Measurements from ENCODE around the gene FKBP4. TPM values are rescaled to one million over a fixed set of nuclear protein-coding genes. Genes with fewer than 3 reads are reported as not detected.

The FKBP4 gene, protein sequence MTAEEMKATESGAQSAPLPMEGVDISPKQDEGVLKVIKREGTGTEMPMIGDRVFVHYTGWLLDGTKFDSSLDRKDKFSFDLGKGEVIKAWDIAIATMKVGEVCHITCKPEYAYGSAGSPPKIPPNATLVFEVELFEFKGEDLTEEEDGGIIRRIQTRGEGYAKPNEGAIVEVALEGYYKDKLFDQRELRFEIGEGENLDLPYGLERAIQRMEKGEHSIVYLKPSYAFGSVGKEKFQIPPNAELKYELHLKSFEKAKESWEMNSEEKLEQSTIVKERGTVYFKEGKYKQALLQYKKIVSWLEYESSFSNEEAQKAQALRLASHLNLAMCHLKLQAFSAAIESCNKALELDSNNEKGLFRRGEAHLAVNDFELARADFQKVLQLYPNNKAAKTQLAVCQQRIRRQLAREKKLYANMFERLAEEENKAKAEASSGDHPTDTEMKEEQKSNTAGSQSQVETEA
- 10 to 100 TPM; 24.9 to 30.3 (median 27.6) TPM for polyA plus RNA-seq

DNA sequence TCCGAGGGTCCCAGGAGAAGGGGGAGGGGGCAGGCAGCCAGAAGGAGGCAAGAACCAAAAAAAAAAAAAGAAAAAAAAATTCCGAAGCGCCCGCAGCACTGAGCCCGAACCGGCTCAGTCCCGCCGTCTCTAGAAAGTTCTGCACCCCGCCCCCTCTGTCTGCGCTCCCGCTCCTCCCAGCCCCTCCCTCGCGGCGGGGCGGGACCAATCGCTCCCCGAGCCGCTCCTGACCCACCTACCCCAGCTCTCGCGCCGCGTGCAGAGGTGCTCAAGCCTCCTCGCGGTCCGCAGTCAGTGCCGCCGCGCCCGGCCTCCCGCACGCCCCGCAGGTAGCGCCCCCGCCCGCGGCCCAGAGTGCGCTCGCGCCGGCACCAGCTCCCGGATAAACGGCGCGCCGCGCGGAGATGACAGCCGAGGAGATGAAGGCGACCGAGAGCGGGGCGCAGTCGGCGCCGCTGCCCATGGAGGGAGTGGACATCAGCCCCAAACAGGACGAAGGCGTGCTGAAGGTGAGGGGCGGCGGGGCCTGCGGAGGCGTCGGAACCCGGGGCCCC is at the start of gene FKBP4:
FKBP4 (plus strand) TSS at position 235 of the 554 bp plus-strand sequence; CDS start at position 405, 170 bp downstream.
- Mint-ChIP-seq H3K4me3 (peak within 1 kb of the TSS; percentile 89 to 91 (median 89)), H3K4me1 (peaks cover 17 to 18% of the 10 kb centered on the region in 2 donors), H3K27me3 (ENCODE audit: low read depth in 3 of 3) (peaks cover 2 to 16% (median 5%) of the 10 kb centered on the region in 3 donors), H3K36me3 (peaks cover 6 to 16% (median 13%) of the 10 kb centered on the region in 3 donors), H3K27ac (peak within 1 kb of the TSS in 2 of 6 donors; percentile 69 to 76), H3K9me3 (no peaks in the 10 kb centered on the region)
- peak; percentile 78 to 82 (median 80) for DNase-seq

DNA sequence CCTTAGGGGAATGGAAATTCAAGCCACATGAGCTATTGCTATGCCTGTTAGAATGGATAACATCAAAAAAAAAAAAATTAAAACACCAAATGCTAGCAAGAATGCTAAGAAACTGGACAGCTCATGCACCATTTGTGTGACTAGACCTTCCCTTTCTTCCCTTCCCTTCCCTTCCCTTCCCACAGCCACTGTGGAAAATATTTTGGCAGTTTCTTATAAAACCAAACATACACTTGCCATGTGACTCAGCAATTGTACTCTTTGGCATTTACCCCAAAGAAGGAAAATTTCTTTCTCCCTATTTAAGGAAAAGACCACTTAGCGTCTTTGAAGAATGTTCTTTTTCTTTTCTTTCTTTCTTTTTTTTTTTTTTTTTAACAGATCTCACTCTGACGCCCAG is 49.1 kb upstream of the FKBP4 start:
- H3K4me3 Mint-ChIP-seq, result no peak overlapping the region
- DNase-seq, result no peak
- H3K4me1 Mint-ChIP-seq, result no peaks in the 10 kb centered on the region

DNA sequence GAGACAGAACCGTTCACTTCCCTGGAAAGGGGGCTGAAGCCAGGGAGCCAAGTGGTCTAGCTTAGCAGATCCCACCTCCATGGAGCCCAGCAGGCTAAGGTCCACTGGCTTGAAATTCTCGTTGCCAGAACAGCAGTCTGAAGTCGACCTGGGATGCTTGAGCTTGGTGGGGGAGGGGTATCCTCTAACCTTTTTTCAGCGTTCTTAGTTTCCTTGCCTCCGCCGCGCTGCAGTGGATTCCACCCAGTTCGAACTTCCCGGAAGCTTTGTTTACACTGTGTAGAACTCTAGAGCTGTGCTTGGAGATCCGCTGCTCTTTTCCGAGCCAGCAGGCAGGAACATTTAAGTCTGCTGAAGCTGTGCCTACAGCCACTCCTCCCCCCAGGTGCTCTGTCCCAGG is 45.2 kb upstream of the FKBP4 start:
- no peaks in the 10 kb centered on the region for H3K36me3 Mint-ChIP-seq
- peaks cover 7 to 27% (median 18%) of the 10 kb centered on the region in 3 donors for H3K27me3 Mint-ChIP-seq (ENCODE audit: low read depth in 3 of 3)
- H3K4me3 Mint-ChIP-seq, result no peak overlapping the region
- H3K9me3 Mint-ChIP-seq, result peaks cover 0 to 2% (median 0%) of the 10 kb centered on the region in 6 donors
- DNase-seq, result no peak
- H3K4me1 Mint-ChIP-seq, result peaks cover 0 to 6% of the 10 kb centered on the region in 2 donors
- no peak overlapping the region for H3K27ac Mint-ChIP-seq

More for the DNA sequence above, 49.1 kb upstream of the FKBP4 start:
- peaks cover 3 to 14% (median 8%) of the 10 kb centered on the region in 3 donors for H3K27me3 Mint-ChIP-seq (ENCODE audit: low read depth in 3 of 3)
- H3K9me3 Mint-ChIP-seq, result no peaks in the 10 kb centered on the region
- H3K27ac Mint-ChIP-seq, result no peak overlapping the region
- H3K36me3 Mint-ChIP-seq, result no peaks in the 10 kb centered on the region

DNA sequence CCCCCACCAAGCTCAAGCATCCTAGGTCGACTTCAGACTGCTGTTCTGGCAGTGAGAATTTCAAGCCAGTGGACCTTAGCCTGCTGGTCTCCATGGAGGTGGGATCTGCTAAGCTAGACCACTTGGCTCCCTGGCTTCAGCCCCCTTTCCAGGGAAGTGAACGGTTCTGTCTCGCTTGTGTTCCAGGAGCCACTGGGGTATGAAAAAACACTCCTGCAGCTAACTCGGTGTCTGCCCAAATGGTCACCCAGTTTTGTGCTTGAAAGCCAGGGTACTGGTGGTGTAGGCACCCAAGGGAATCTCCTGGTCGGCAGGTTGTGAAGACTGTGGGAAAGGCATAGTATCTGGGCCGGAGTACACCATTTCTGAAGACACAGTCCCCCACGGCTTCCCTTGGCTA is 44.6 kb upstream of the FKBP4 start:
- peaks cover 7 to 27% (median 17%) of the 10 kb centered on the region in 3 donors for H3K27me3 Mint-ChIP-seq (ENCODE audit: low read depth in 3 of 3)
- H3K27ac Mint-ChIP-seq, result no peak overlapping the region
- peaks cover 0 to 6% of the 10 kb centered on the region in 2 donors for H3K4me1 Mint-ChIP-seq
- no peak overlapping the region for H3K4me3 Mint-ChIP-seq
- H3K9me3 Mint-ChIP-seq, result peaks cover 0 to 2% (median 0%) of the 10 kb centered on the region in 6 donors
- no peak for DNase-seq
- H3K36me3 Mint-ChIP-seq, result no peaks in the 10 kb centered on the region

DNA sequence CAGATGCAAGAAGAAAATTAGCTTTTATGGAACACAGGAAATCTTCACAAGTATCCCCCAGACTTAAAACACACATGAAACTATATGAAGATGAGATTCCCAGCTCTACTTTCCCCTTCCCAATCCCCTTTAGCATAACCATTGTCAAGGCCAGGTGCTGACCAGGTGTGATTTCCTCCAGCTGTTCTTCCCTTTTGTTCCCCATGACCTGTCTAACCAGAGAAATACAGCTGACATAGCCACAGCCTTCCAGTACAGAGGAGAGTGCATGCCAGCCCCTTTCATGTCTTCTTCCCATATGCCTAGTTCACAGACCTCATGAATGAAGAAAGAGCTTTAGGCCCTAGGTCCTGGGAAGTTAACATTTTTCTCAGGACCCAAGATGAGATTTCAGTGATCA is 43.5 kb upstream of the FKBP4 start:
- DNase-seq, result no peak
- Mint-ChIP-seq H3K9me3 (peaks cover 0 to 2% (median 0%) of the 10 kb centered on the region in 6 donors), H3K27ac (no peak overlapping the region), H3K4me1 (peaks cover 0 to 6% of the 10 kb centered on the region in 2 donors), H3K4me3 (no peak overlapping the region), H3K36me3 (no peaks in the 10 kb centered on the region), H3K27me3 (ENCODE audit: low read depth in 3 of 3) (peaks cover 9 to 25% (median 17%) of the 10 kb centered on the region in 3 donors)

DNA sequence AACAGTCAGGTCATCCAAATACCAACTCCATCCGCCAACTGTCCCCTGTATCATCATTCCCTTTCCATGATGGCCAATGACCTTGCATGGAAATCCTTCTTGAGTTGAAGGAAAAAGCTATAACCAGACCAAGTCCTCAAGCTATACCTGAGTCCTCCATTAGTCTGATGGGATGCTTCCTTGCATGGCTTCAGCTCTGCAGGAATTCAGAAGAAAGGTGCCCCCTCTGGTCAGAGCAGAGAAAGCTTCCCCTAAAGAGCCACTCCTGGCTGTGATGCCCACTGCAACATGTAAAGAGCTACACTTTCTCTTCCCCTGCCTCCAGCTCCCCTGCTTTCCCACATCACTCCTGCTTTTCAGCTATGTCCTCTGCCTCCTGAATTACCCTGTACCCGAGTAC is 43.1 kb upstream of the FKBP4 start:
- H3K9me3 Mint-ChIP-seq, result peaks cover 0 to 2% (median 0%) of the 10 kb centered on the region in 6 donors
- peak overlapping the region in 1 of 5 donors; percentile 35 for H3K4me3 Mint-ChIP-seq
- H3K27ac Mint-ChIP-seq, result no peak overlapping the region
- no peaks in the 10 kb centered on the region for H3K36me3 Mint-ChIP-seq
- H3K27me3 Mint-ChIP-seq (ENCODE audit: low read depth in 3 of 3), result peaks cover 9 to 25% (median 17%) of the 10 kb centered on the region in 3 donors
- H3K4me1 Mint-ChIP-seq, result peaks cover 0 to 6% of the 10 kb centered on the region in 2 donors
- no peak for DNase-seq

DNA sequence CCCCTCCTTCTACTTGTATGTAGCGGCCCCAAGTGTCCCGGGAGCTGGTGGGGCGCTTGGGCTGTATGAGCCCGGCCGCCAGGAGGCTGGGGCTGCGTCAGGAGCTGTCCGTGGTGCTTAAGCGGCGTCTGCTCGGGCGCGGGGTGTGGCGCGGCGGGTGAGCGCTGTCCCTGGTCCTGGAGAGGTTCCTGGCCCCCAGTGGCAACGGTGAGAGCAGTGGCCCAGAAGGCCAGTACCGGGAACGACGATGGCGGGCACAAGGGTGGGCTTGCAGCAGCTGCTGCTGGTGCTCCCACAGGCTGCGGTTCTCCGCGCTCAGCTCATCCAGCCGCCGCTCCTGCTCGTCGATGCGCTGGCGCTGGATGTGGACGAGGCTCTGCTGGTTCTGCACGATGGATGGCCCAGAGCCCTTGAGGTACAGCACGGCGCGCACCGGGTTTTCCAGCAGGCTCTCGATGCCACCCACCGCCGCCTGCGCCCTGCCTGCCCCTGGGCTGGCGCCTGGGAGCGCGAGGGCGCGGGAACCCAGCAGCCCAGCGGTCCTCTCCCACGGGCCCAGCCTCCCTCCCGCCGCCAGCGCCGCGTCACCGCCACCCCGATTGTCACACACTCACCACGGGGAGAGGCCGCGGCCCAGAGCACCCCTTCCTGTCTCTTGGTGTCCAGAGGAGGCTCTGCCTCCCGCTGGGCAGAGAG is 41.9 kb upstream of the FKBP4 start:
- peak overlapping the region in 1 of 6 donors; percentile 46 for H3K27ac Mint-ChIP-seq
- H3K4me3 Mint-ChIP-seq, result peak overlapping the region in 1 of 5 donors; percentile 35
- H3K9me3 Mint-ChIP-seq, result peaks cover 0 to 3% (median 0%) of the 10 kb centered on the region in 6 donors
- H3K4me1 Mint-ChIP-seq, result peaks cover 0 to 6% of the 10 kb centered on the region in 2 donors
- no peaks in the 10 kb centered on the region for H3K36me3 Mint-ChIP-seq
- peaks cover 6 to 26% (median 13%) of the 10 kb centered on the region in 3 donors for H3K27me3 Mint-ChIP-seq (ENCODE audit: low read depth in 3 of 3)
- DNase-seq, result peak; percentile 69 to 74 (median 74)

DNA sequence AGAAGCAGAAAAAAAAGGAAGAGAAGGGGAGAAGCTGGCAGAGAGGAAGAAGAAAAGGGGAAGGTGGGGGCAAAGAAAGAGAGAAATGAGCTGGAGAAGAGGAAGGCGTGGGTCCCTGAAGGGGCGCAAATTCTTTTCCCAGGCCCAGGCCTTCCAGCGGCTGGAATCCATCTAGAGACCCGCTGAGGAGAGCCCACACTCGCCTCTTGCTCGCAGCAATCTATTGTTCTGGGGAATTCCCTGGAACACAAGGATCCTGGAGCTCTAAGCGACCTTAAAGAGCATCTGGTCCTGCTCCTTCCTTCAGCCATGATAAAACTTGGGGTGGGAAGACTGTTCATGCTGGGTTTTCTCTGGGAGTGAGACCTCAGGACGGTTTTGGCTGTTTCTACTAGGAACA is 41.2 kb upstream of the FKBP4 start:
- Mint-ChIP-seq H3K4me3 (no peak overlapping the region), H3K27me3 (ENCODE audit: low read depth in 3 of 3) (peaks cover 8 to 26% (median 14%) of the 10 kb centered on the region in 3 donors), H3K4me1 (peaks cover 0 to 6% of the 10 kb centered on the region in 2 donors), H3K36me3 (peaks cover 0 to 3% (median 0%) of the 10 kb centered on the region in 3 donors), H3K9me3 (peaks cover 0 to 3% (median 0%) of the 10 kb centered on the region in 6 donors), H3K27ac (peak overlapping the region in 1 of 6 donors; percentile 16)
- no peak for DNase-seq

DNA sequence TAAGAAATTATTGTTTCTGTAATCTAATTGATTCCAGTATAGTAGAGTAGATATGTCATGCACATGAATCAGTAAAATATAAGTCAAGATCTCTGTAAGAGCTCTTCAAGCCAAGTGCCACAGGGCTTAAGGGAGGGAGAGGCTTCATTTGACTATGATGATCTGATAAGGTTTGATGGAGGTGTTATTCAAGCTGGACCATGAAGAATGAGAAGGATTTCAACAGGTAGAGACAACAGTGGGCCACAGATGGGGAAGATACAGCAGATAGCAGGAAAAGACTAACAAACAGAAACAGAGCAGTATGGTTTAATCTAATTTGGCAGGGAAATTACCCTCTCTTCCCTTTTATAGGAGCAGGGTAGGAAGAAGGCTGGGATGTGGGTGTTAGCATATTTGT is 40.6 kb upstream of the FKBP4 start:
- no peak overlapping the region for H3K4me3 Mint-ChIP-seq
- H3K4me1 Mint-ChIP-seq, result peaks cover 0 to 6% of the 10 kb centered on the region in 2 donors
- H3K9me3 Mint-ChIP-seq, result peaks cover 0 to 3% (median 0%) of the 10 kb centered on the region in 6 donors
- no peak overlapping the region for H3K27ac Mint-ChIP-seq
- H3K27me3 Mint-ChIP-seq (ENCODE audit: low read depth in 3 of 3), result peaks cover 11 to 27% (median 14%) of the 10 kb centered on the region in 3 donors
- no peak for DNase-seq
- H3K36me3 Mint-ChIP-seq, result peaks cover 0 to 3% (median 0%) of the 10 kb centered on the region in 3 donors

DNA sequence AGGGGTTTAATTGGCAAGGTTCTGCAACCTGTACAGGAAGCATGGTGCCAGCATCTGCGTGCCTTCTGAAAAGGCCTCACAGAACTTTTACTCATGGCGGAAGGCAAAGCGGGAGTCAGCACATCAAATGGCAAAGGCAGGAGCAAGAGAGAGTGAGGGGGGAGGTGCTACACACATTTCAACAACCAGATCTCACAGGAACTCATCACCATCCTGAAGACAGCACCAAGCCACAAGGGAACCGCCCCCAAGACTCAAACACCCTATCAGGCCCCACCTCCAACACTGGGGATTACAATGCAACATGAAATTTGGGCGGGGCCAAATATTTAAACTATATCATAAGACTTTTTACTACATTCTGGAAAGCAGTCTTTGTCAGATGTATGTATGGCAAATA is 38.0 kb upstream of the FKBP4 start:
- Mint-ChIP-seq H3K9me3 (peaks cover 0 to 3% (median 0%) of the 10 kb centered on the region in 6 donors), H3K4me1 (peaks cover 0 to 6% of the 10 kb centered on the region in 2 donors), H3K4me3 (no peak overlapping the region), H3K27ac (no peak overlapping the region), H3K36me3 (peaks cover 0 to 3% (median 0%) of the 10 kb centered on the region in 3 donors), H3K27me3 (ENCODE audit: low read depth in 3 of 3) (peaks cover 7 to 23% (median 11%) of the 10 kb centered on the region in 3 donors)
- no peak for DNase-seq

DNA sequence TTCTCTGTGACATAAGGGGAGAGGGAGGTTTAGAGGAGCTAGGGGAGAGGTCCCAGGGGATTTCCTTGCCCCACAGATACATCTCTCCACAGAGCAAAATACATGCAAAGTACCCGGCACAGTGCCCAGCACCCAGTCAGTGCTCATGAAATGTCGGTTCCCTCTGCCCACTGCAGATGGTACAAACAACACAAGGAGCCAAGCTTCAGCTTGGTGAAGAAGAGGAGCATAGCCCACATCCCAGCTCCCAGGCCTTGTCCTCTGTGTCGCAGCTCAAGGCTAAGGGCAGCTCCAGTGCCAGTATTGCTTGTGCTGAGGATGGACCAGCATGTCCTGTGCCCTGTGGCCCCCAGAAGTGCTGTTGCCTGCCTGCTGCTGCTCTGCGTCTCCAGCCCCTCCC is 35.0 kb upstream of the FKBP4 start:
- Mint-ChIP-seq H3K27me3 (ENCODE audit: low read depth in 3 of 3) (peaks cover 1 to 10% (median 7%) of the 10 kb centered on the region in 3 donors), H3K4me1 (no peaks in the 10 kb centered on the region)

DNA sequence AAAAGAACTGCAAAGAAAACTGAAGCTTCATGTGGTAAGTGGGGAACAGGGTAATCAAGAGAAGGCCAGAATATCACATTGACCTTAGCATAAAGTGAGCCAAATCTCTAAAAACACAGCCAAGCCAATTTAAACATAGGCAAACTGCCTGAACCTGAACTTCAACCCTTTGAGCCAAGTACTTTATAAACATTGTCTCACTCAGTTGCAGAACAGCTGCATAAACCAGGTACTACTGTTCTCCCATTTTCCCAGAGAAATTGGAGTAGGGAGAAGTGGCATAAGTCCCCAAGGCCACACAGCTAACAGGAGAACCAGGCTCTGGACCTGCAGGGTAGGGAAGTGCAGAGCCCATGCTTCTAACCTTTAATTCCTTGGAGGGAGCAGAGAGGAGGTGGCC is 30.4 kb upstream of the FKBP4 start:
- Mint-ChIP-seq H3K4me1 (no peaks in the 10 kb centered on the region), H3K27ac (no peak overlapping the region), H3K36me3 (no peaks in the 10 kb centered on the region), H3K9me3 (no peaks in the 10 kb centered on the region), H3K4me3 (no peak overlapping the region), H3K27me3 (ENCODE audit: low read depth in 3 of 3) (peaks cover 0 to 1% (median 0%) of the 10 kb centered on the region in 3 donors)
- DNase-seq, result no peak

More for the DNA sequence above, 35.0 kb upstream of the FKBP4 start:
- no peak overlapping the region for H3K4me3 Mint-ChIP-seq
- peaks cover 0 to 3% (median 0%) of the 10 kb centered on the region in 3 donors for H3K36me3 Mint-ChIP-seq
- peaks cover 0 to 1% (median 0%) of the 10 kb centered on the region in 6 donors for H3K9me3 Mint-ChIP-seq
- no peak for DNase-seq
- no peak overlapping the region for H3K27ac Mint-ChIP-seq

DNA sequence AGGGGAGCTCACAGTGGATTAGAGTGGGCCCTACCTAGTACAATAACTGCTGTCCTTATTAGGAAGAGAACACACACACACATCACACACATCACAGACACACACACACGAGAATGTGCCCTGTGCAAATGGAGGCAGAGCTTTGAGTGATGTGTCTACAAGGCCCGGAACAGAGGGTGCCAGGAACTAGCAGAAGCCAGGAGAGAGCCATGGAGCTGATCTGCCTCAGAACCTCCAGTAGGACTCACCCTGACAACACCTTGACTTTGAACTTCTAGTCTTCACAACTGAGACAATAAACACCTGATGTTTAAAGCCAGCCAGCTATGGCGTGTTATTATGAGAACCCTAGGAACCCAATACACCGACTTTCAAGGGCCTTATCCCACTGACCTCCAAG is 29.7 kb upstream of the FKBP4 start:
- DNase-seq, result no peak
- Mint-ChIP-seq H3K27ac (no peak overlapping the region), H3K9me3 (no peaks in the 10 kb centered on the region), H3K27me3 (ENCODE audit: low read depth in 3 of 3) (peaks cover 0 to 4% (median 1%) of the 10 kb centered on the region in 3 donors), H3K36me3 (no peaks in the 10 kb centered on the region), H3K4me3 (no peak overlapping the region), H3K4me1 (no peaks in the 10 kb centered on the region)
